Heart right ventricle (tissue), 16 donors: ENCODE measurements around the gene DAO. TPM values are rescaled to one million over a fixed set of nuclear protein-coding genes. Genes with fewer than 3 reads are reported as not detected.
A peak's percentile ranks its signal among the peaks of the same experiment; 100 is the strongest.

Source experiments
- ATAC-seq, 8 donors: fragments of 200-7000 bp; cut with Tn5 transposase; one replicate each; pipeline ENCODE4 v1.9.1; 2020; ENCODE audit warnings: mild to moderate bottlenecking in 8 of 8, moderate library complexity in 8 of 8, moderate number of reproducible peaks in 1 of 8
- DNase-seq, 2 donors: peaks; one replicate each; pipeline ENCODE4 v3.0.0-alpha.2; 2020
- H3K27ac ChIP-seq, 10 donors: fragments of 200-600 bp; sonication (generic) in 2 of 10; one replicate each; pipeline versions ENCODE4 v1.5.0 to v1.8.0; 2020 to 2022; ENCODE audit warnings: mild to moderate bottlenecking in 3 of 10
- H3K27me3 ChIP-seq, 7 donors: fragments of 200-600 bp; one replicate each; pipeline ENCODE4 v1.8.0; 2021 to 2022; ENCODE audit warnings: mild to moderate bottlenecking in 2 of 7
- H3K36me3 ChIP-seq, 9 donors: fragments of 200-600 bp; sonication (generic) in 1 of 9; one replicate each; pipeline versions ENCODE4 v1.5.0 to v1.8.0; 2020 to 2022; ENCODE audit warnings: mild to moderate bottlenecking in 2 of 9
- H3K4me1 ChIP-seq, 9 donors: fragments of 200-600 bp; sonication (generic) in 1 of 9; one replicate each; pipeline versions ENCODE4 v1.5.0 to v1.8.0; 2020 to 2022; ENCODE audit warnings: mild to moderate bottlenecking in 4 of 9
- H3K4me3 ChIP-seq, 10 donors: fragments of 200-600 bp; sonication (generic) in 2 of 10; one replicate each; pipeline versions ENCODE4 v1.5.0 to v1.8.0; 2020 to 2022; ENCODE audit warnings: mild to moderate bottlenecking in 7 of 10, moderate library complexity in 2 of 10
- H3K9me3 ChIP-seq, 11 donors: fragments of 200-600 bp in 10 of 11; sonication (generic) in 2 of 11; one replicate each; pipeline versions ENCODE4 v1.5.0 to v1.8.0; 2013 to 2022; ENCODE audit warnings: mild to moderate bottlenecking in 2 of 11, control low read depth in 1 of 11, moderate library complexity in 1 of 11
- WGBS, 2 donors: extraction: QIAGEN DNeasy Blood & Tissue Kit; methylation state at CpG; one replicate each; pipeline ENCODE4 v1.1.7; 2013; ENCODE audit warnings: inconsistent platforms in 1 of 2; 5-methylcytosine and 5-hydroxymethylcytosine counted together
- intact Hi-C, 10 donors: fragments of 100-400 bp; cut with DNase I; formaldehyde crosslinking; loops; one replicate each; pipeline versions ENCODE4 v1.11.1 to v1.14.2; 2022
- polyA plus RNA-seq, 2 donors: library from polyadenylated mRNA; stranded (reverse); fragments of 200-250 nt; gene quantifications; one replicate each; pipeline ENCODE4 v1.2.3, GENCODE V29; 2013
- total RNA-seq, 10 donors: library from RNA; stranded (reverse); fragmentation: NEBNext Ultra II Directional in 3 of 10; extraction: Animal tissue kit (Norgen Biotek cat#: 25700) in 3 of 10; gene quantifications; one replicate each; pipeline versions ENCODE4 v1.2.1 to v1.2.4, GENCODE V29; 2021 to 2023
- TF ChIP-seq, protein P1 (sequence below), 9 donors: fragments of 200-600 bp; sonication (generic) in 2 of 9; IDR thresholded peaks; one replicate each; pipeline versions ENCODE4 v1.5.0 to v1.8.0; 2021 to 2022; ENCODE audit warnings: antibody characterized with exemption in 9 of 9, mild to moderate bottlenecking in 5 of 9, moderate library complexity in 1 of 9
- donor health status: Arrhythmogenic right ventricular cardiomyopathy.
- donor health status: ischemic (EF 13 %, LVEDD 7.1; RV severe dilation, severe dysfunction).
- donor health status: healthy with polysubstance abuse.
- donor health status: DM: no; HTN: yes; CAD: no.
- donor health status: DM: no; HTN: no; CAD: no.
- donor health status: ischemic (EF 25% LVEDD 6.9; RV normal size, moderate dysfunction).
- donor health status: ischemic (EF 25% LVEDD 5.7; RV mildly dilated, moderate dysfunction).
- donor health status: healthy.
- donor health status: DM: yes; HTN: yes; CAD: no.
- donor health status: Ischemic cardiomyopathy.
- donor health status: ischemic (EF 35%, LVEDD 5.7; RV mildly dilated, moderate dysfunction).
- donor health status: nonischemic (EF 11% LVEDD 7.7; RV severe dilation, severe dysfunction).
- donor health status: DM: yes; HTN: yes; CAD: no.
- donor health status: PGD.
- donor health status: ischemic (EF 29% LVEDD 5.4; RV normal size, mild dysfunction).
- donor health status: nonischemic (EF 23%, LVEDD 6.1; RV moderate dilation, normal function).

DAO gene
- total and polyA plus RNA-seq, 12 donors, result not detected

DNA sequence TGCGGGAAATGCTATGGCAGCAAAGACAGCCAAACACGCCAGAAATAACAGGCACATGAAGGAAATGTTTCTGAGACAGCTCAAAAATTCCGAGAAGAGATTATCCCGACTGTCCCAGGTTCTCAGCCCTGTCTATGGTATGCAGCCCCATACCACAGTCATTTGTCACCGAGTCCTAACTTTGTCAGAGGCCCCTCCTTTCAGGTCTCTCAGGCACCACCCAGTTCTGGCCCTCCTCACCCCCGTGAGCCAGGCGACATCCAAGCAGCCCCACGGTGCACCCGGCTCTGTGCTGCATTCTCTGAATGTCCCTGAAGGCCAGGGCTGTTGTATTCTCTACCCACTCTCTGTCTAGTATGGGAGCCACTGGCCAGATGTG is 46.5 kb upstream of the DAO start:
- Histone ChIP-seq H3K27me3 (no peaks in the 10 kb centered on the region), H3K36me3 (peaks cover 0 to 78% (median 19%) of the 10 kb centered on the region in 9 donors), H3K27ac (peak overlapping the region; percentile 77 to 96 (median 90)), H3K4me1 (peaks cover 43 to 95% (median 88%) of the 10 kb centered on the region in 9 donors), H3K4me3 (peak overlapping the region in 6 of 10 donors; percentile 0 to 12 (median 6)), H3K9me3 (no peaks in the 10 kb centered on the region)
- WGBS, 2 donors, result 6 to 15% methylated on average over 9 of the region's 9 CpGs
- ATAC-seq (peak; percentile 27 to 63 (median 50)), DNase-seq (peak; percentile 41 to 66)
- TF ChIP-seq, protein P1, sequence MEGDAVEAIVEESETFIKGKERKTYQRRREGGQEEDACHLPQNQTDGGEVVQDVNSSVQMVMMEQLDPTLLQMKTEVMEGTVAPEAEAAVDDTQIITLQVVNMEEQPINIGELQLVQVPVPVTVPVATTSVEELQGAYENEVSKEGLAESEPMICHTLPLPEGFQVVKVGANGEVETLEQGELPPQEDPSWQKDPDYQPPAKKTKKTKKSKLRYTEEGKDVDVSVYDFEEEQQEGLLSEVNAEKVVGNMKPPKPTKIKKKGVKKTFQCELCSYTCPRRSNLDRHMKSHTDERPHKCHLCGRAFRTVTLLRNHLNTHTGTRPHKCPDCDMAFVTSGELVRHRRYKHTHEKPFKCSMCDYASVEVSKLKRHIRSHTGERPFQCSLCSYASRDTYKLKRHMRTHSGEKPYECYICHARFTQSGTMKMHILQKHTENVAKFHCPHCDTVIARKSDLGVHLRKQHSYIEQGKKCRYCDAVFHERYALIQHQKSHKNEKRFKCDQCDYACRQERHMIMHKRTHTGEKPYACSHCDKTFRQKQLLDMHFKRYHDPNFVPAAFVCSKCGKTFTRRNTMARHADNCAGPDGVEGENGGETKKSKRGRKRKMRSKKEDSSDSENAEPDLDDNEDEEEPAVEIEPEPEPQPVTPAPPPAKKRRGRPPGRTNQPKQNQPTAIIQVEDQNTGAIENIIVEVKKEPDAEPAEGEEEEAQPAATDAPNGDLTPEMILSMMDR (IDR thresholded peaks at IDR 0.05), result no peak
- intact Hi-C loops, result no loop called here

DNA sequence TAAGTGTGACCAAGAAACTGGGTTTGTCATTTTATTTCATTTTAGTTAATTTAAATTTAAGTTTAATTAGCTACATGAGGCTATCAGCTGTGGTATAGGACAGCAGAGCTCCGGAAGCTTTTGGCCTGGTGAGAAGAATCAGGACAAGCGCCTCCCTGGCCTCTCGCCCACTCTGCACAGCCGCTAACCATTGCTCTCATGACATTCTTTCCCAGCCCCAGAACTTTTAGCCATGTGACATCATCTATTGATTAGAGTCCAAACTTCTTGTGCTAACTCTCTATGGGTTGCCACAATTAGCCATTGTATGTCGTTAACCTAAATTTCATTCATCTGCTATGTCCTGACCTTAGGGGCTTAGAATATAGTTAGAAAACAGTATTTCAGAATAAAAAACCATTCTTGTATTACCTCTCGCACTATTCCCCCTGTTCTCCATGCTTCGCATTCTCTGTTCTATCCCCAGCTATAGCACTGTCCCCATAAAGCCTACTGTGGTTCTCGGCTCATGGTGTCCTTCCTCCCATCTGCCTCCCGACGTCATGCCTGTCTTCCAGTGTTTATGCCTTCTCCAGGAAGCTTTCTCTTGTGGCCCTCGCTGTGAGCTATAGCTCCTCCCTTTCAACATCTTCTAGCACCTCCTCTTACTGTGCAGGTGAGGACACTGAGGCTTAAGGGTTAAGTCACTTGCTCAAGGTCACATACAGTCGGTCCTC is 46.0 kb upstream of the DAO start:
- intact Hi-C loops, result no loop called here
- ATAC-seq (peak; percentile 16 to 66 (median 44)), DNase-seq (peak; percentile 79 to 86)
- peaks cover 0 to 75% (median 19%) of the 10 kb centered on the region in 9 donors for H3K36me3 ChIP-seq
- peak overlapping the region in 5 of 10 donors; percentile 1 to 12 (median 8) for H3K4me3 ChIP-seq
- H3K4me1 ChIP-seq, result peaks cover 44 to 95% (median 88%) of the 10 kb centered on the region in 9 donors
- WGBS, 2 donors, result 31 to 35% methylated on average over 12 of the region's 12 CpGs
- H3K9me3 ChIP-seq, result no peaks in the 10 kb centered on the region
- H3K27me3 ChIP-seq, result no peaks in the 10 kb centered on the region
- TF ChIP-seq, protein P1 (IDR thresholded peaks at IDR 0.05), result no peak
- peak overlapping the region; percentile 77 to 96 (median 90) for H3K27ac ChIP-seq

DNA sequence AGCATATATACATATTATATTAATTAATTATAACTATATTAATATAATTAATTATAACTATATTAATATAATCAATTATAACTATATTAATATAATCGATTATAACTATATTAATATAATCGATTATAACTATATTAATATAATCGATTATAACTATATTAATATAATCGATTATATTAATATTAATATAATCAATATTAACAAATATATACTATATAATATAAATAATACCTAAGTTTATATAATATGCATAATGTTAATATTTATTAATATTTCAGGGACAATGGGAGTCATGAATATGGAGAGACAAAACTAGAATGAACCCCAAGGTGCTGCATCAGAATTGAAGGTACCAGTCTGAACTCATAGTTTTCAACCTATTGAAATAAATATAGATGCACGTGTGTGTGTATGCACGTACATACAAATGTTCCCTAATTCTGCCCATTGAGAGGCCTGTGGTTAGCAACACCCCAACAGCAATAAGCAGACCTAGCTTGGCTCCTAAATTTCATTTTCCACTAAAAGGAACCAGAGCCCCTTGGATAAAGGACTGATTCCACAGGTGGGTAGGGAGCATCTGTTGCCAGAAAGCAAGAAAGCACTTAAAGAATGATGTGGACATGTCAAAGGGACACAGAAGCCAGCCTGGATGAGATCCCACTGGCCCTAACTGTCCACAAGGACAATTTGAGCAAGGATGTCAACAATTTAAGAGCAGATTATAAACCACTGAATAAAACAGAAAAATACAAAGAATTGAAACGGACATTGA is 43.8 kb upstream of the DAO start:
- no peak overlapping the region for H3K4me3 ChIP-seq
- H3K27me3 ChIP-seq, result no peaks in the 10 kb centered on the region
- peak overlapping the region in 9 of 10 donors; percentile 26 to 96 (median 93) for H3K27ac ChIP-seq
- peaks cover 0 to 59% (median 12%) of the 10 kb centered on the region in 9 donors for H3K36me3 ChIP-seq
- DNase-seq, result no peak
- intact Hi-C loops, result no loop called here
- H3K4me1 ChIP-seq, result peaks cover 59 to 98% (median 93%) of the 10 kb centered on the region in 9 donors
- no peak for ATAC-seq
- WGBS, 2 donors, result 78 to 79% methylated on average over 7 of the region's 7 CpGs
- H3K9me3 ChIP-seq, result no peaks in the 10 kb centered on the region
- TF ChIP-seq, protein P1 (IDR thresholded peaks at IDR 0.05), result no peak

DNA sequence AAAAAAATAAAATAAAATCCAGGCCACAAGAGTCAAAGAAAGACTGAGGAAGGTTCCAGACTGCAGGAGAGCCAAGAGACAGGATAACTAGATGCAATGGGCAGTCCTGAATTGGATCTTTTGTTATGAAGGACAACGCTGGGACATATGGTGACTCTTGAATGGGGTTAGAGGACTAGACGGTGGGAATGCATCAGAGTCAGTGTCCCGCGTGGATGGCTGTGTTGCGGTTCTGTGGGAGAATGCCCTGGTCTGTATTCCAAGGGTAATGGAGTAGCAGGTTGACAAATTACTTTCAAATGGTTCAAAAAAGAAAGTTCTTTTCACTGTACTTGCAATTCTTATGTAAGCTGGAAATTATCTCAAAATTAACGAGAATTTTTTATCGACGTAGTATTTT is 42.7 kb upstream of the DAO start:
- intact Hi-C loops, result no loop called here
- 85% methylated on average over 8 of the region's 8 CpGs for WGBS, 2 donors
- TF ChIP-seq, protein P1 (IDR thresholded peaks at IDR 0.05), result no peak
- no peak for ATAC-seq
- H3K4me3 ChIP-seq, result no peak overlapping the region
- DNase-seq, result no peak
- peaks cover 0 to 59% (median 10%) of the 10 kb centered on the region in 9 donors for H3K36me3 ChIP-seq
- H3K27ac ChIP-seq, result peak overlapping the region; percentile 68 to 96 (median 92)
- peaks cover 59 to 100% (median 94%) of the 10 kb centered on the region in 9 donors for H3K4me1 ChIP-seq
- no peaks in the 10 kb centered on the region for H3K9me3 ChIP-seq
- H3K27me3 ChIP-seq, result no peaks in the 10 kb centered on the region
